K562 (cell line): ENCODE measurements around the gene NUDT14. TPM values are rescaled to one million over a fixed set of nuclear protein-coding genes. Genes with fewer than 3 reads are reported as not detected.

ENCODE experiments used
- ATAC-seq: fragments of 200-7000 bp; cut with Tn5 transposase; 3 replicates; pipeline ENCODE4 v1.9.1; 2020; ENCODE audit warnings: moderate library complexity
- BruUV-seq: library from RNA; stranded (reverse); fragments of 400-500 nt; replicated peaks from 2 replicates; lab custom pipeline; 2021; lab: Mats Ljungman, UMichigan
- CTCF ChIA-PET: fragments of 300-600 bp; formaldehyde crosslinking; extraction: SDS; loops from one replicate; lab custom pipeline; 2021; ENCODE audit warnings: low intra/inter-chr PET ratio; lab: Yijun Ruan, JAX
- POLR2A ChIA-PET: fragments of 300-600, 350-650 bp; sonication (Branson Sonifier 250); formaldehyde crosslinking; extraction: SDS; loops from one replicate; lab custom pipeline; 2021; ENCODE audit warnings: antibody characterized with exemption, inconsistent platforms; lab: Yijun Ruan, JAX
- DNase-seq, 4 experiments: peaks; one replicate each; pipeline versions ENCODE4 v3.0.0 to v3.0.0-alpha.2; 2011 to 2018; ENCODE audit warnings: low spot score in 3 of 4, mixed read lengths in 3 of 4; ENCODE audit errors: extremely low read depth in 1 of 4
- FAIRE-seq: peaks from 2 replicates; lab custom pipeline; 2011; peaks lifted over from hg19 to GRCh38; lab: Jason Lieb, UNC
- H2AFZ ChIP-seq: 2 replicates; pipeline ENCODE4 v1.6.0; 2011; ENCODE audit warnings: low read depth, low read length, control low read depth, inconsistent platforms
- H3K27ac ChIP-seq: fragments of 200-600 bp; 3 replicates; pipeline ENCODE4 v1.8.0; 2011; ENCODE audit warnings: low read depth, mild to moderate bottlenecking, control low read depth, inconsistent platforms, low read length, moderate library complexity, mixed read lengths; ENCODE audit errors: extremely low read depth
- H3K27me3 ChIP-seq, 2 experiments: fragments of 300-600 bp in 1 of 2; 2 replicates in 1 of 2; 3 replicates in 1 of 2; pipeline versions ENCODE4 v1.6.0 to v1.8.0; 2011; ENCODE audit warnings: inconsistent platforms in 2 of 2, low read length in 2 of 2, mild to moderate bottlenecking in 1 of 2, mixed read lengths in 1 of 2, moderate library complexity in 1 of 2; ENCODE audit not compliant: control insufficient read depth in 2 of 2, insufficient read depth in 2 of 2
- H3K36me3 ChIP-seq: fragments of 300-600 bp; 3 replicates; pipeline ENCODE4 v1.8.0; 2011; ENCODE audit warnings: mild to moderate bottlenecking, low read length, inconsistent platforms; ENCODE audit not compliant: control insufficient read depth, insufficient read depth
- H3K4me1 ChIP-seq, 2 experiments: fragments of 200-600 bp in 1 of 2; replicated peaks in 1 of 2; 2 replicates in 1 of 2; 3 replicates in 1 of 2; pipeline versions ENCODE4 v1.5.1 to v1.8.0; 2011; ENCODE audit warnings: inconsistent platforms in 2 of 2, low read length in 2 of 2, mild to moderate bottlenecking in 1 of 2, mixed read lengths in 1 of 2, moderate library complexity in 1 of 2; ENCODE audit not compliant: control insufficient read depth in 2 of 2, insufficient read depth in 2 of 2
- H3K4me2 ChIP-seq: 2 replicates; pipeline ENCODE4 v1.6.1; 2011; ENCODE audit warnings: low read length, control low read depth, inconsistent platforms, mixed read lengths; ENCODE audit not compliant: insufficient read depth
- H3K4me3 ChIP-seq: fragments of 200-600 bp; sonication (generic), shearing (Covaris generic); 2 replicates; pipeline ENCODE4 v1.5.1; 2016; ENCODE audit warnings: control low read depth, inconsistent platforms
- H3K79me2 ChIP-seq: fragments of 200-600 bp; 3 replicates; pipeline ENCODE4 v1.8.0; 2011; ENCODE audit warnings: low read length, inconsistent platforms; ENCODE audit not compliant: control insufficient read depth, insufficient read depth
- H3K9ac ChIP-seq, 2 experiments: 2 replicates each; pipeline versions ENCODE4 v1.6.0 to v1.6.1; 2011; ENCODE audit warnings: low read depth in 2 of 2, low read length in 2 of 2, control low read depth in 1 of 2, inconsistent platforms in 1 of 2, mild to moderate bottlenecking in 1 of 2, mixed read lengths in 1 of 2; ENCODE audit not compliant: insufficient read depth in 1 of 2
- H3K9me1 ChIP-seq: one replicate; pipeline ENCODE4 v1.6.0; 2011; ENCODE audit warnings: inconsistent platforms, mild to moderate bottlenecking, low read length, moderate library complexity; ENCODE audit not compliant: control insufficient read depth, insufficient read depth
- H3K9me3 ChIP-seq: replicated peaks from 2 replicates; pipeline ENCODE4 v1.5.1; 2011; ENCODE audit warnings: low read depth, low read length, inconsistent platforms; ENCODE audit not compliant: control insufficient read depth, insufficient read depth
- H4K20me1 ChIP-seq: replicated peaks from 2 replicates; pipeline ENCODE4 v1.6.1; 2011; ENCODE audit warnings: low read length, inconsistent platforms, mixed read lengths; ENCODE audit not compliant: control insufficient read depth, insufficient read depth
- BDP1 ChIP-seq: IDR thresholded peaks from 3 replicates; pipeline ENCODE4 v1.6.1; 2011; ENCODE audit not compliant: insufficient read length, insufficient read depth
- FOXM1 ChIP-seq, 2 experiments: fragments of 450-650 bp in 1 of 2; sonication (generic) in 1 of 2; formaldehyde crosslinking in 1 of 2; IDR thresholded peaks; 2 replicates each; pipeline versions ENCODE4 v1.6.1 to v1.9.0; 2017 to 2022; ENCODE audit warnings: low read depth in 2 of 2, mild to moderate bottlenecking in 2 of 2, missing genetic modification reagents in 1 of 2, moderate library complexity in 1 of 2
- MCM5 ChIP-seq: fragments of 450-650 bp; IDR thresholded peaks from 2 replicates; pipeline ENCODE4 v1.6.1; 2016; ENCODE audit warnings: low read depth
- RBFOX2 ChIP-seq: fragments of 200-400 bp; formaldehyde crosslinking; IDR thresholded peaks from 2 replicates; pipeline ENCODE4 v1.6.1; 2017; ENCODE audit warnings: low read depth, mild to moderate bottlenecking, low read length, moderate library complexity
- SRSF9 ChIP-seq: fragments of 200-400 bp; formaldehyde crosslinking; IDR thresholded peaks from 2 replicates; pipeline ENCODE4 v1.6.1; 2017; ENCODE audit warnings: low read depth, low read length, borderline replicate concordance
- WGBS: fragments of 100-300 bp; shearing (Covaris generic); methylation state at CpG from one replicate; pipeline ENCODE4 v1.1.6; 2016; ENCODE audit warnings: low coverage, mixed read lengths; ENCODE audit not compliant: insufficient coverage; ENCODE audit errors: missing lambda C conversion rate; 5-methylcytosine and 5-hydroxymethylcytosine counted together
- in situ Hi-C: fragments of 300-500 bp; cut with MboI; formaldehyde crosslinking; loops from 4 replicates; pipeline ENCODE4 v1.15.0; 2018; ENCODE audit warnings: inconsistent platforms, mixed read lengths
- intact Hi-C: fragments of 100-400 bp; cut with micrococcal nuclease; formaldehyde crosslinking; loops from 2 replicates; pipeline ENCODE4 v1.14.2; 2022
- polyA plus RNA-seq, 8 experiments: library from polyadenylated mRNA; depleted of rRNA in 4 of 8; stranded (reverse) in 5 of 8; unstranded in 3 of 8; fragments of >200 nt; fragmentation: Nextera tagmentation in 2 of 8; fragmentation: Illumina TruSeq in 1 of 8; extraction: Ambion mirVana in 2 of 8; extraction: Trizol in 1 of 8; gene quantifications; 2 replicates each; pipeline versions ENCODE4 v1.2.1 to v1.2.3, GENCODE V29; 2011 to 2014; ENCODE audit warnings: inconsistent platforms in 1 of 8, missing spikeins in 1 of 8
- total RNA-seq, 7 experiments: library from RNA; depleted of rRNA in 6 of 7; stranded (reverse); fragments of >200 nt in 6 of 7; fragmentation: Illumina TruSeq in 2 of 7; extraction: Trizol in 2 of 7; gene quantifications; 2 replicates each; pipeline versions ENCODE4 v1.2.1 to v1.2.3, GENCODE V29; 2011 to 2021; ENCODE audit warnings: low replicate concordance in 1 of 7
- TF ChIP-seq, protein P1 (sequence below): sonication (generic); formaldehyde crosslinking; IDR thresholded peaks from 2 replicates; pipeline ENCODE4 v1.8.1; 2023; ENCODE audit warnings: mild to moderate bottlenecking, missing genetic modification reagents
- TF ChIP-seq, protein P2 (sequence below): fragments of 450-650 bp; IDR thresholded peaks from 2 replicates; pipeline ENCODE4 v1.6.1; 2018; ENCODE audit not compliant: partially characterized antibody

Gene NUDT14
- total and polyA plus RNA-seq, 9 of the 15 experiments (the other 6 are each of a cell fraction or from before 2014, with no cell fraction given) = 0.14 to 16.3 (median 8.2) TPM

DNA sequence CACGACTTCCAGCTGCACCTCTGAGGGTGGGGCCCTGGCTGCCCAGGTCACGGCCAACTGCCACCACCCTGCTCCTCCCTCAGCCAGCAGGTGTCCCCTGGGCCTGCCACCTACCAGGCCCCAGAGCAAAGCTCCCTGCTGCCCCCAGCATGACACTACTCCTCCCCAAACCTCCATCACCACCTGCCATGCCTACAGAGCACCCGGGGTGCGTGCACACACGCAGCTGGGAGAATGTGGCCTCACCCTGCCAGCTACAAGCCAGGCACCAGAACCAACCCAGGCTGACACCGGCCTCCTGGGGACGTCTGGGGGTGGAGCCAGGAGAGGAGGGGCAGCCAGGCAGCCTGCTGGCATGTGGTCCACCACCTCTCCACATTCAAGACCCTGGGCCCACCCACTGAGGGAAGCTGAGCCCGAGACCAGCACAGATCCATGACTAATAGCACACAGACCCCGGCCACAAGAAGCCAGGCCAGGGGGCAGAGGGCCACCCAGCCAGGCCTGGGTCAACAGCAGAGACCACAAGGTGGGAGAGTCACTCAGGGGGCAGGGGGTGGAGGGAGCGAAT lies 15.9 kb downstream of the NUDT14 start:
- Histone ChIP-seq H3K36me3 (peaks cover 12% of the 10 kb centered on the region; the same call in 1 of the 3 replicates), H4K20me1 (peaks cover 5% of the 10 kb centered on the region; the same call in 1 of the 2 replicates), H3K27me3 (no peaks in the 10 kb centered on the region), H2AFZ (no peak overlapping the region), H3K9ac (peak overlapping the region in 1 of 2 experiments; percentile 82; a peak in 2 of 4 replicates), H3K9me3 (no peaks in the 10 kb centered on the region), H3K4me3 (no peak overlapping the region), H3K4me1 (peaks cover 10 to 77% of the 10 kb centered on the region in 2 experiments; a peak in 4 of 5 replicates), H3K27ac (no peak overlapping the region), H3K79me2 (peaks cover 59% of the 10 kb centered on the region), H3K9me1 (peaks cover 4% of the 10 kb centered on the region), H3K4me2 (no peak overlapping the region)
- ChIA-PET POLR2A (interaction anchor here (0.6 kb wide), 1 partner anchor 38 kb away, joined by 4 read pairs; no protein-coding TSS in a partner anchor), CTCF (interaction anchor here (0.5 kb wide), 1 partner anchor 515 kb away, joined by 3 read pairs; no protein-coding TSS in a partner anchor)
- DNase-seq (no peak), ATAC-seq (no peak), FAIRE-seq (no peak)
- 70% methylated on average over 3 of the region's 10 CpGs for WGBS
- intact Hi-C loops = no loop called here
- BruUV-seq = no TSS peak
- in situ Hi-C loops = no loop called here
- TF ChIP-seq BDP1 (no peak), SRSF9 (no peak)

DNA sequence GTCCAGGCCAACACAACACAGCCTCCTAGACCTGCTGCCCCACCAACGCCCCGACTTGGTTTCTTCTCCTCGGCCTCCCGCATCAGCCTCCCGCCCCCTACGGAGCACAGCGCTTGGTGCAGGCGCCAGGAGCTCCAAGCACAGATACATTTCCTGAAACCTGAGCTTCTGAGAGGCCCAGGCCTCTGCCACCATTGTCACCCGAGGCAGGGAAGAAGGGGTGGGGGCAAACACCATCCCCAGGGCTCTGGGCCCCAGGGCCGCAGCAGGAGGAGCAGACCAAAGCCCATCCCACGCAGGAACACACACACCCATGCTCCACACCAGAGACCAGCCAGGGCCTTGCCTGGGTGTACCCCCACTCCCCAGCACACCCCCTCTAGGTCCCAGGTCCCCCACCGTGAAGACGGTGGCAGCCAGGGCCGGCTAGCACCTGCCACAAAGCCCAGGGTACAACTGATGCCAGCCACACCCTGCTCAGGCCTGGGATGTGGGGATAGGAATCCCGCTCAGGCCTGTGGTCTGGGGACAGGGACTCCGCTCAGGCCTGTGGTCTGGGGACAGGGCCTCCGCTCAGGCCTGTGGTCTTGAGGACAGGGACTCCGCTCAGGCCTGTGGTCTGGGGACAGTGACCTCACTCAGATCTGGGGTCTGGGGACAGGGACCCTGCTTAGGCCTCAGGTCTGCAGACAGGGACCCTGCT lies 17.9 kb downstream of the NUDT14 start:
- peaks cover 8 to 76% of the 10 kb centered on the region in 2 experiments; a peak in 4 of 5 replicates for H3K4me1 ChIP-seq
- H3K36me3 ChIP-seq = peaks cover 12% of the 10 kb centered on the region; the same call in 1 of the 3 replicates
- in situ Hi-C loops (no loop called here), intact Hi-C loops (no loop called here)
- ChIA-PET CTCF (no interaction called here), POLR2A (no interaction called here)
- H3K4me3 ChIP-seq = no peak overlapping the region
- H3K9ac ChIP-seq = peak overlapping the region in 1 of 2 experiments; percentile 84; a peak in 2 of 4 replicates
- no peaks in the 10 kb centered on the region for H3K9me3 ChIP-seq
- H2AFZ ChIP-seq = no peak overlapping the region
- peaks cover 4% of the 10 kb centered on the region for H3K9me1 ChIP-seq
- ATAC-seq (no peak), FAIRE-seq (no peak), DNase-seq (no peak)
- peaks cover 59% of the 10 kb centered on the region for H3K79me2 ChIP-seq
- TF ChIP-seq RBFOX2 (0 out of 2 replicates have a peak, but pooled peaks have one; percentile 15), MCM5 (no peak), FOXM1 (IDR thresholded peaks at IDR 0.05; ENCODE audit: low read depth) (no peak), FOXM1 (CRISPR knock-in tag; IDR thresholded peaks at IDR 0.05; ENCODE audit: low read depth) (no peak)
- TF ChIP-seq, protein P1, sequence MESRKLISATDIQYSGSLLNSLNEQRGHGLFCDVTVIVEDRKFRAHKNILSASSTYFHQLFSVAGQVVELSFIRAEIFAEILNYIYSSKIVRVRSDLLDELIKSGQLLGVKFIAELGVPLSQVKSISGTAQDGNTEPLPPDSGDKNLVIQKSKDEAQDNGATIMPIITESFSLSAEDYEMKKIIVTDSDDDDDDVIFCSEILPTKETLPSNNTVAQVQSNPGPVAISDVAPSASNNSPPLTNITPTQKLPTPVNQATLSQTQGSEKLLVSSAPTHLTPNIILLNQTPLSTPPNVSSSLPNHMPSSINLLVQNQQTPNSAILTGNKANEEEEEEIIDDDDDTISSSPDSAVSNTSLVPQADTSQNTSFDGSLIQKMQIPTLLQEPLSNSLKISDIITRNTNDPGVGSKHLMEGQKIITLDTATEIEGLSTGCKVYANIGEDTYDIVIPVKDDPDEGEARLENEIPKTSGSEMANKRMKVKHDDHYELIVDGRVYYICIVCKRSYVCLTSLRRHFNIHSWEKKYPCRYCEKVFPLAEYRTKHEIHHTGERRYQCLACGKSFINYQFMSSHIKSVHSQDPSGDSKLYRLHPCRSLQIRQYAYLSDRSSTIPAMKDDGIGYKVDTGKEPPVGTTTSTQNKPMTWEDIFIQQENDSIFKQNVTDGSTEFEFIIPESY (CRISPR knock-in tag) = peak; percentile 75
- TF ChIP-seq, protein P2, sequence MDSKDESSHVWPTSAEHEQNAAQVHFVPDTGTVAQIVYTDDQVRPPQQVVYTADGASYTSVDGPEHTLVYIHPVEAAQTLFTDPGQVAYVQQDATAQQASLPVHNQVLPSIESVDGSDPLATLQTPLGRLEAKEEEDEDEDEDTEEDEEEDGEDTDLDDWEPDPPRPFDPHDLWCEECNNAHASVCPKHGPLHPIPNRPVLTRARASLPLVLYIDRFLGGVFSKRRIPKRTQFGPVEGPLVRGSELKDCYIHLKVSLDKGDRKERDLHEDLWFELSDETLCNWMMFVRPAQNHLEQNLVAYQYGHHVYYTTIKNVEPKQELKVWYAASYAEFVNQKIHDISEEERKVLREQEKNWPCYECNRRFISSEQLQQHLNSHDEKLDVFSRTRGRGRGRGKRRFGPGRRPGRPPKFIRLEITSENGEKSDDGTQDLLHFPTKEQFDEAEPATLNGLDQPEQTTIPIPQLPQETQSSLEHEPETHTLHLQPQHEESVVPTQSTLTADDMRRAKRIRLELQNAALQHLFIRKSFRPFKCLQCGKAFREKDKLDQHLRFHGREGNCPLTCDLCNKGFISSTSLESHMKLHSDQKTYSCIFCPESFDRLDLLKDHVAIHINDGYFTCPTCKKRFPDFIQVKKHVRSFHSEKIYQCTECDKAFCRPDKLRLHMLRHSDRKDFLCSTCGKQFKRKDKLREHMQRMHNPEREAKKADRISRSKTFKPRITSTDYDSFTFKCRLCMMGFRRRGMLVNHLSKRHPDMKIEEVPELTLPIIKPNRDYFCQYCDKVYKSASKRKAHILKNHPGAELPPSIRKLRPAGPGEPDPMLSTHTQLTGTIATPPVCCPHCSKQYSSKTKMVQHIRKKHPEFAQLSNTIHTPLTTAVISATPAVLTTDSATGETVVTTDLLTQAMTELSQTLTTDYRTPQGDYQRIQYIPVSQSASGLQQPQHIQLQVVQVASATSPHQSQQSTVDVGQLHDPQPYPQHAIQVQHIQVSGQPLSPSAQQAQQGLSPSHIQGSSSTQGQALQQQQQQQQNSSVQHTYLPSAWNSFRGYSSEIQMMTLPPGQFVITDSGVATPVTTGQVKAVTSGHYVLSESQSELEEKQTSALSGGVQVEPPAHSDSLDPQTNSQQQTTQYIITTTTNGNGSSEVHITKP = peak; percentile 63
- no TSS peak for BruUV-seq
- no peak overlapping the region for H3K4me2 ChIP-seq
- peaks cover 10% of the 10 kb centered on the region for H4K20me1 ChIP-seq
- H3K27ac ChIP-seq = no peak overlapping the region
- H3K27me3 ChIP-seq = no peaks in the 10 kb centered on the region
- 63% methylated on average over 10 of the region's 18 CpGs for WGBS
